Liver (tissue), 9 donors: Measurements from ENCODE around the gene NWD2. TPM values are rescaled to one million over a fixed set of nuclear protein-coding genes. Genes with fewer than 3 reads are reported as not detected.

Source experiments
- DNase-seq: peaks from one replicate; pipeline ENCODE4 v3.0.0-alpha.2; 2017; ENCODE audit warnings: low spot score
- H3K27ac ChIP-seq, 2 donors: one replicate each; pipeline ENCODE4 v1.7.0; 2013; ENCODE audit warnings: inconsistent platforms in 2 of 2, low read length in 2 of 2, control low read depth in 1 of 2, low read depth in 1 of 2, mild to moderate bottlenecking in 1 of 2
- H3K27me3 ChIP-seq, 4 donors: one replicate each; pipeline versions ENCODE4 v1.6.1 to v1.7.0; 2013; ENCODE audit warnings: low read length in 3 of 4, inconsistent platforms in 1 of 4, mild to moderate bottlenecking in 1 of 4, moderate library complexity in 1 of 4; ENCODE audit not compliant: control insufficient read depth in 4 of 4, insufficient read depth in 4 of 4
- H3K36me3 ChIP-seq, 4 donors: one replicate each; pipeline versions ENCODE4 v1.6.1 to v1.7.0; 2013; ENCODE audit warnings: low read length in 3 of 4, mild to moderate bottlenecking in 3 of 4, low read depth in 1 of 4, moderate library complexity in 1 of 4; ENCODE audit not compliant: control insufficient read depth in 4 of 4, insufficient read depth in 3 of 4
- H3K4me1 ChIP-seq, 4 donors: one replicate each; pipeline versions ENCODE4 v1.6.1 to v1.7.0; 2013; ENCODE audit warnings: low read length in 3 of 4, mild to moderate bottlenecking in 3 of 4, moderate library complexity in 1 of 4; ENCODE audit not compliant: control insufficient read depth in 4 of 4, insufficient read depth in 4 of 4
- H3K4me3 ChIP-seq, 3 donors: one replicate each; pipeline versions ENCODE4 v1.6.1 to v1.7.0; 2013; ENCODE audit warnings: low read length in 3 of 3, control low read depth in 1 of 3, low read depth in 1 of 3, mild to moderate bottlenecking in 1 of 3
- H3K9ac ChIP-seq, 2 donors: one replicate each; pipeline ENCODE4 v1.7.0; 2013; ENCODE audit warnings: low read length in 2 of 2, mild to moderate bottlenecking in 2 of 2, moderate library complexity in 2 of 2, control low read depth in 1 of 2, low read depth in 1 of 2
- H3K9me3 ChIP-seq, 4 donors: one replicate each; pipeline versions ENCODE4 v1.6.1 to v1.7.0; 2013; ENCODE audit warnings: low read length in 3 of 4; ENCODE audit not compliant: control insufficient read depth in 4 of 4
- ATF3 ChIP-seq: IDR thresholded peaks from 2 replicates; pipeline ENCODE4 v1.6.1; 2016; ENCODE audit warnings: antibody characterized with exemption
- CTCF ChIP-seq: fragments of 150-350 bp; IDR thresholded peaks from 2 replicates; pipeline ENCODE4 v1.5.1; 2017; ENCODE audit warnings: improper control_type of control experiment, low read depth, low read length; ENCODE audit not compliant: missing input control
- EGR1 ChIP-seq, 2 donors: IDR thresholded peaks; 2 replicates each; pipeline ENCODE4 v1.6.1; 2016 to 2018; ENCODE audit warnings: antibody characterized with exemption in 2 of 2, low read depth in 2 of 2
- FOXA1 ChIP-seq: IDR thresholded peaks from 2 replicates; pipeline ENCODE4 v1.6.1; 2016; ENCODE audit warnings: antibody characterized with exemption
- FOXA2 ChIP-seq: IDR thresholded peaks from 2 replicates; pipeline ENCODE4 v1.6.1; 2016; ENCODE audit warnings: antibody characterized with exemption
- GABPA ChIP-seq, 2 donors: IDR thresholded peaks in 1 of 2; conservative IDR thresholded peaks in 1 of 2; 2 replicates each; pipeline ENCODE4 v1.6.1; 2016; ENCODE audit warnings: antibody characterized with exemption in 2 of 2, mild to moderate bottlenecking in 1 of 2, moderate library complexity in 1 of 2
- HNF4G ChIP-seq: IDR thresholded peaks from 2 replicates; pipeline ENCODE4 v1.6.1; 2016; ENCODE audit warnings: antibody characterized with exemption
- JUND ChIP-seq, 2 donors: IDR thresholded peaks; 2 replicates each; pipeline ENCODE4 v1.6.1; 2016; ENCODE audit warnings: antibody characterized with exemption in 2 of 2
- NR2F2 ChIP-seq: IDR thresholded peaks from 2 replicates; pipeline ENCODE4 v1.6.1; 2016; ENCODE audit warnings: antibody characterized with exemption
- RAD21 ChIP-seq, 2 donors: IDR thresholded peaks; 2 replicates each; pipeline ENCODE4 v1.6.1; 2016; ENCODE audit warnings: antibody characterized with exemption in 2 of 2, mild to moderate bottlenecking in 2 of 2
- REST ChIP-seq: IDR thresholded peaks from 2 replicates; pipeline ENCODE4 v1.6.1; 2016; ENCODE audit warnings: antibody characterized with exemption, mild to moderate bottlenecking
- RXRA ChIP-seq, 2 donors: IDR thresholded peaks; 2 replicates each; pipeline ENCODE4 v1.6.1; 2017 to 2018; ENCODE audit warnings: antibody characterized with exemption in 2 of 2, mild to moderate bottlenecking in 1 of 2
- SP1 ChIP-seq: IDR thresholded peaks from 2 replicates; pipeline ENCODE4 v1.6.1; 2018; ENCODE audit warnings: antibody characterized with exemption, mild to moderate bottlenecking
- TAF1 ChIP-seq: conservative IDR thresholded peaks from 2 replicates; pipeline ENCODE4 v1.6.1; 2016; ENCODE audit warnings: antibody characterized with exemption, mild to moderate bottlenecking
- ZBTB33 ChIP-seq: IDR thresholded peaks from 2 replicates; pipeline ENCODE4 v1.6.1; 2016; ENCODE audit warnings: antibody characterized with exemption
- WGBS: extraction: QIAGEN DNeasy Blood & Tissue Kit; methylation state at CpG from one replicate; pipeline ENCODE4 v1.1.7; 2013; 5-methylcytosine and 5-hydroxymethylcytosine counted together
- polyA plus RNA-seq, 2 donors: library from polyadenylated mRNA; stranded (reverse) in 1 of 2; unstranded in 1 of 2; fragments of 200-250 nt in 1 of 2; fragments of >200 nt in 1 of 2; fragmentation: Nextera tagmentation in 1 of 2; extraction: Ambion mirVana in 1 of 2; gene quantifications; one replicate each; pipeline versions ENCODE4 v1.2.1 to v1.2.3, GENCODE V29; 2013 to 2015
- total RNA-seq, 2 donors: library from RNA; depleted of rRNA; stranded (reverse); fragments of >200 nt; gene quantifications; one replicate each; pipeline ENCODE4 v1.2.3, GENCODE V29; 2014
- donor health status: healthy.
- donor health status: healthy.
- donor health status: healthy.
- donor health status: healthy.
- donor health status: healthy.

NWD2 gene
- total and polyA plus RNA-seq, 4 donors = 0.08 to 0.37 TPM; not detected in 2

- TF ChIP-seq NR2F2 (no peak), EGR1 (IDR thresholded peaks at IDR 0.05; ENCODE audit: low read depth in 2 of 2) (no peak), RXRA (IDR thresholded peaks at IDR 0.05) (no peak), ZBTB33 (no peak), FOXA2 (no peak), HNF4G (no peak), TAF1 (no peak), SP1 (no peak), REST (no peak), ATF3 (no peak), RAD21 (IDR thresholded peaks at IDR 0.05) (no peak), JUND (IDR thresholded peaks at IDR 0.05) (no peak), FOXA1 (no peak), CTCF (no peak)
- Histone ChIP-seq H3K4me1 (peaks cover 0 to 17% (median 5%) of the 10 kb centered on the region in 4 donors), H3K9ac (no peak overlapping the region), H3K36me3 (peaks cover 0 to 3% (median 0%) of the 10 kb centered on the region in 4 donors), H3K27me3 (no peaks in the 10 kb centered on the region), H3K4me3 (no peak overlapping the region), H3K27ac (no peak overlapping the region), H3K9me3 (no peaks in the 10 kb centered on the region)
- no peak for DNase-seq
- 85% methylated on average over 1 of the region's 1 CpG for WGBS
Measured at GRCh38 chr4:37461801-37462200, 217.3 kb downstream of the NWD2 start.

GRCh38 chr4:37463033-37463856, 218.7 kb downstream of the NWD2 start:
- WGBS = 85% methylated on average over 5 of the region's 5 CpGs
- H3K4me1 ChIP-seq = peaks cover 0 to 17% (median 12%) of the 10 kb centered on the region in 4 donors
- no peak for TF ChIP-seq GABPA (IDR thresholded peaks at IDR 0.05 in 1 of 2, conservative IDR thresholded peaks at IDR 0.05 in 1 of 2)
- no peaks in the 10 kb centered on the region for H3K27me3 ChIP-seq
- H3K9ac ChIP-seq = no peak overlapping the region
- H3K27ac ChIP-seq = no peak overlapping the region
- DNase-seq = no peak
- H3K9me3 ChIP-seq = no peaks in the 10 kb centered on the region
- H3K4me3 ChIP-seq = no peak overlapping the region
- H3K36me3 ChIP-seq = peaks cover 0 to 3% (median 0%) of the 10 kb centered on the region in 4 donors
